ENCODE data around the gene TCERG1L.

TCERG1L gene

GRCh38 chr10:131264110-131264788, 47.3 kb downstream of the TCERG1L start:
- Histone ChIP-seq H3K9me3 (replicated peaks in 1 of 11) (peaks cover 12 to 42% (median 25%) of the 10 kb centered on the region in 11 experiments; a peak in 21 of 22 replicates), H3K27ac (no peak overlapping the region), H3K36me3 (peaks cover 0 to 89% (median 27%) of the 10 kb centered on the region in 11 experiments; a peak in 14 of 22 replicates), H3K27me3 (no peaks in the 10 kb centered on the region), H3K4me1 (peaks cover 0 to 44% (median 12%) of the 10 kb centered on the region in 10 experiments; a peak in 10 of 20 replicates), H3K9ac (no peak overlapping the region), H4K20me1 (peaks cover 0 to 14% (median 0%) of the 10 kb centered on the region in 11 experiments; a peak in 3 of 22 replicates), H3K4me3 (no peak overlapping the region), H3K4me2 (0 out of 22 replicates have a peak overlapping the region, but pooled peaks of 1 of the 11 experiments have one; percentile 8)
- no peak for TF ChIP-seq Cebpa-rat (IDR thresholded peaks at IDR 0.05)

- H3K4me2 ChIP-seq: no peak overlapping the region
- H3K27ac ChIP-seq: no peak overlapping the region
- H3K4me1 ChIP-seq: peaks cover 0 to 38% (median 11%) of the 10 kb centered on the region in 10 experiments; a peak in 12 of 20 replicates
- peaks cover 0 to 26% (median 10%) of the 10 kb centered on the region in 11 experiments; a peak in 17 of 22 replicates for H3K9me3 ChIP-seq (replicated peaks in 1 of 11)
- peaks cover 0 to 5% (median 0%) of the 10 kb centered on the region in 11 experiments; a peak in 3 of 22 replicates for H4K20me1 ChIP-seq
- no peak for TF ChIP-seq Cebpa-rat (IDR thresholded peaks at IDR 0.05)
- peaks cover 0 to 87% (median 18%) of the 10 kb centered on the region in 11 experiments; a peak in 14 of 22 replicates for H3K36me3 ChIP-seq
- H3K9ac ChIP-seq: no peak overlapping the region
- H3K27me3 ChIP-seq: no peaks in the 10 kb centered on the region
- no peak overlapping the region for H3K4me3 ChIP-seq
Measured at GRCh38 chr10:131261890-131262475, 49.5 kb downstream of the TCERG1L start.

DNA sequence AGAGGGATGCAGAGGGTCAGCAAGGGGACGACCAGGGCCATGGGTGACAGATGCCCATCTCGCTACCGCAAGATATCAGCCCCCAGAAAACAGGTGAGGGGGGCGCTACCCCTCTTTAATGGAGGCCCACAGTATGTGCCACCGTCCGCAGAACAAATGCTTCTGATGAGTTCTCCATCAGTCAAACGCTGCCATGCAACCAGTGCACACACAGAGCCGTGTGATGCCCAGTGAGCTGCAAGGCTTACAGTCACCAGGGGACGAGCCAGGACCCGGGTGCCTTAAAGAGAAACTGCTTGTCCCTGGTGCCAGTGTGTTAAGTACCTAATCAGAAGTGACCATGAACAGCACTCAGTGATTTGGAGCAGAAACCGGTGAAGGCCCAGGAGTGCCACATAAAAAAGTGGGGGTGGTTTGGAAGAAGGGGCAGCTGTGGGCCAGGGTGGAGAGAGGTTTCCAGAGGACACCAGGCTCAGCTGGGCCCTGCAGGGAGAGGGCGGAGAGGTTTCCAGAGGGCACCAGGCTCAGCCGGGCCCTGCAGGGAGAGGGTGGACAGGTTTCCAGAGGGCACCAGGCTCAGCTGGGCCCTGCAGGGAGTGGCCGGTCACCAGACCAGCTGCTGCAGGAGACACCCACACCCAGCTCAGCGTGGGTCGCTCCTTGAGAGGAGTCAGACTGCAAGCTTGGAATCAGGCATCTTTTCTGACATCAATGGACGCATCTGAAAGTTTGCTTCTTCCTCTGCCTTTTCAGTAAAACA, 50.9 kb downstream of the TCERG1L start:
- TF ChIP-seq Cebpa-rat (IDR thresholded peaks at IDR 0.05): no peak
- H3K27me3 ChIP-seq: no peaks in the 10 kb centered on the region

GRCh38 chr10:131260031-131260430, 51.5 kb downstream of the TCERG1L start:
- H3K36me3 ChIP-seq: peaks cover 0 to 78% (median 15%) of the 10 kb centered on the region in 11 experiments; a peak in 12 of 22 replicates
- H3K27me3 ChIP-seq: no peaks in the 10 kb centered on the region
- no peak overlapping the region for H3K4me3 ChIP-seq
- H3K9me3 ChIP-seq (replicated peaks in 1 of 11): peaks cover 0 to 13% (median 3%) of the 10 kb centered on the region in 11 experiments; a peak in 8 of 22 replicates
- no peak overlapping the region for H3K27ac ChIP-seq
- no peak for TF ChIP-seq Cebpa-rat (IDR thresholded peaks at IDR 0.05)
- H4K20me1 ChIP-seq: no peaks in the 10 kb centered on the region
- H3K4me1 ChIP-seq: peaks cover 0 to 58% (median 25%) of the 10 kb centered on the region in 10 experiments; a peak in 13 of 20 replicates
- no peak overlapping the region for H3K9ac ChIP-seq
- H3K4me2 ChIP-seq: no peak overlapping the region

More for the DNA sequence above, 50.9 kb downstream of the TCERG1L start:
- no peaks in the 10 kb centered on the region for H4K20me1 ChIP-seq
- H3K9me3 ChIP-seq (replicated peaks in 1 of 11): peaks cover 0 to 13% (median 3%) of the 10 kb centered on the region in 11 experiments; a peak in 8 of 22 replicates
- H3K9ac ChIP-seq: no peak overlapping the region
- no peak overlapping the region for H3K4me2 ChIP-seq
- H3K4me1 ChIP-seq: peaks cover 0 to 52% (median 19%) of the 10 kb centered on the region in 10 experiments; a peak in 12 of 20 replicates
- no peak overlapping the region for H3K27ac ChIP-seq
- peaks cover 0 to 83% (median 15%) of the 10 kb centered on the region in 11 experiments; a peak in 12 of 22 replicates for H3K36me3 ChIP-seq
- no peak overlapping the region for H3K4me3 ChIP-seq

DNA sequence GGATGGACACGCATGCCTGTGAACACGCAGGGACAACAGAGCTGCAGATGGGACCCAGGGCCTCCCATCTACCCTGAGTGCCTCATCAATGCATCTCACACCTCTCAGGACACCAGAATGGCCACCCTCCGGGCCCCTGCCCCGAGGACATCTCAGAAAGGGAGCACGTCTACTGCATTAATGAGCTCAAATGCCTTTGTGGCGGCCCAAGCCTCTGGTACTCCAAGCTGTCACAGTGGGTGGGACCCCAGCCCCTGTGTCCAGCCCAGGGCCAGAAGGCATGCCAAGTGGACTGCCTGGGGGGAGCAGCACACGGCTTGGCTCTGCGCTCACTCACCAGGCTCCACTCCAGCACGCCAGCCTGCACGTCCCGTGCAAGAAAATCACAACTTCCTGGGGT, 52.0 kb downstream of the TCERG1L start:
- no peak overlapping the region for H3K4me3 ChIP-seq
- H3K9ac ChIP-seq: no peak overlapping the region
- H3K4me2 ChIP-seq: no peak overlapping the region
- peaks cover 0 to 13% (median 3%) of the 10 kb centered on the region in 11 experiments; a peak in 8 of 22 replicates for H3K9me3 ChIP-seq (replicated peaks in 1 of 11)
- no peak for TF ChIP-seq Cebpa-rat (IDR thresholded peaks at IDR 0.05)
- no peaks in the 10 kb centered on the region for H4K20me1 ChIP-seq
- H3K27ac ChIP-seq: no peak overlapping the region
- peaks cover 0 to 58% (median 30%) of the 10 kb centered on the region in 10 experiments; a peak in 15 of 20 replicates for H3K4me1 ChIP-seq
- H3K36me3 ChIP-seq: peaks cover 0 to 74% (median 15%) of the 10 kb centered on the region in 11 experiments; a peak in 12 of 22 replicates
- no peaks in the 10 kb centered on the region for H3K27me3 ChIP-seq

DNA sequence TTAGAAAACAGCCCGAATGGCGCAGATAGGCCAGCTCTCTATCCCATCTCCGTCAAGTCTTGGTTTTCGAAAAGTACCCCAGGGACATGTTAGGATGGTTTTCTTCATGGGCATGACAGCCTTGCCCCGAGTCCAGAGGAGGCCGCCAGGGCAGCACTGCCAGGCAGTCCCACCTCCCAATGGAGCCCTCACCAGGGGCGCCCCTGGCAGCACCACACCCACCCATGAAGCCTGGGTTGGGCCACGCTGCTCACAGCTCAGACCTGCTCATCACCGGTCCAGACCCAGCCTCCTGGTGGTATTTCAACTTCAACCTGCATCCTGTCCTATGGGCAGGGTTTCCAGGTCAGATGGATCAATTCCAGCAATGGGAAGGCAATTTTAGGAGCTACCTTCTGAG, 53.3 kb downstream of the TCERG1L start:
- H4K20me1 ChIP-seq: no peaks in the 10 kb centered on the region
- H3K27me3 ChIP-seq: no peaks in the 10 kb centered on the region
- peaks cover 0 to 13% (median 3%) of the 10 kb centered on the region in 11 experiments; a peak in 8 of 22 replicates for H3K9me3 ChIP-seq (replicated peaks in 1 of 11)
- no peak overlapping the region for H3K27ac ChIP-seq
- TF ChIP-seq Cebpa-rat (IDR thresholded peaks at IDR 0.05): no peak
- H3K4me2 ChIP-seq: peak overlapping the region in 1 of 11 experiments; percentile 98; a peak in 2 of 22 replicates
- H3K36me3 ChIP-seq: peaks cover 0 to 72% (median 15%) of the 10 kb centered on the region in 11 experiments; a peak in 12 of 22 replicates
- no peak overlapping the region for H3K4me3 ChIP-seq
- H3K9ac ChIP-seq: no peak overlapping the region
- peaks cover 0 to 63% (median 43%) of the 10 kb centered on the region in 10 experiments; a peak in 18 of 20 replicates for H3K4me1 ChIP-seq

DNA sequence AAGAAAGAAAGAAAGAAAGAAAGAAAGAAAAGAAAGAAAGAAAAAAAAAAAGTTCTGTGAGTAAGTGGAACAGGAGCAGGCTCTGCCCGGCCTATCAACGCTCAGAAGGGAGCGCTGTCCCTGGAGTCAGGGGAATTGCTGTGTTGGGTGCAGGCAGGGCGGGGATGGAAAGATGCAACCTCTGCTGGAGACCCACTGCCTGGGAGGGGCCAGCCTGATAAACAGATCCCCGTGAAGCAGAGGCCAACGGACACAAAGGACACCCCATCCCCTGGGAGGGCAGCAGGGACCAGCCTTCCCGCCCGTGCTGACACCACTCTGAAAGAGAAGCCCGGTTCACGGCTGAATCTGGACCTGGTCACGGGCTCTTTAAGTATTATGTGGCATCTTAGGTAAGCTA, 54.5 kb downstream of the TCERG1L start:
- H3K4me1 ChIP-seq: peaks cover 11 to 75% (median 55%) of the 10 kb centered on the region in 10 experiments
- H3K4me2 ChIP-seq: peak overlapping the region in 7 of 11 experiments; percentile 0 to 99 (median 42); a peak in 9 of 22 replicates
- H4K20me1 ChIP-seq: no peaks in the 10 kb centered on the region
- H3K27me3 ChIP-seq: no peaks in the 10 kb centered on the region; a peak in 1 of 22 replicates
- H3K9ac ChIP-seq: no peak overlapping the region
- TF ChIP-seq Cebpa-rat (IDR thresholded peaks at IDR 0.05): no peak
- peaks cover 0 to 62% (median 15%) of the 10 kb centered on the region in 11 experiments; a peak in 12 of 22 replicates for H3K36me3 ChIP-seq
- peak overlapping the region in 1 of 11 experiments; percentile 30; a peak in 1 of 22 replicates for H3K27ac ChIP-seq
- H3K4me3 ChIP-seq: no peak overlapping the region
- H3K9me3 ChIP-seq (replicated peaks in 1 of 11): peaks cover 0 to 13% (median 3%) of the 10 kb centered on the region in 11 experiments; a peak in 8 of 22 replicates

GRCh38 chr10:131254859-131255252, 56.7 kb downstream of the TCERG1L start:
- Histone ChIP-seq H4K20me1 (no peaks in the 10 kb centered on the region), H3K4me2 (peak overlapping the region in 8 of 11 experiments; percentile 86 to 99 (median 89); a peak in 16 of 22 replicates), H3K27me3 (peaks cover 0 to 13% (median 0%) of the 10 kb centered on the region in 11 experiments; a peak in 5 of 22 replicates), H3K9me3 (replicated peaks in 1 of 11) (peaks cover 0 to 10% (median 3%) of the 10 kb centered on the region in 11 experiments; a peak in 8 of 22 replicates), H3K36me3 (peaks cover 0 to 40% (median 15%) of the 10 kb centered on the region in 11 experiments; a peak in 12 of 22 replicates), H3K4me1 (peaks cover 32 to 95% (median 77%) of the 10 kb centered on the region in 10 experiments), H3K27ac (peak overlapping the region in 4 of 11 experiments; percentile 3 to 24 (median 20); a peak in 2 of 22 replicates), H3K4me3 (no peak overlapping the region), H3K9ac (no peak overlapping the region)
- TF ChIP-seq Cebpa-rat (IDR thresholded peaks at IDR 0.05): no peak

Measured in BLaER1 treated with 17β-estradiol and CSF1 and Interleukin-3, amounts not matched to agents 10 nM and 100 nM (cell line).